A549 (cell line): Measurements from ENCODE around the gene PIGL. TPM values are rescaled to one million over a fixed set of nuclear protein-coding genes. Genes with fewer than 3 reads are reported as not detected.

Experiments
- ATAC-seq, 2 experiments: fragments of 200-7000 bp in 1 of 2; fragments of >200 bp in 1 of 2; cut with Nextera tagmentation in 1 of 2; cut with Tn5 transposase in 1 of 2; 3 replicates each; pipeline versions ENCODE4 v1.8.0 to v1.9.1; 2018 to 2020; ENCODE audit warnings: mild to moderate bottlenecking in 1 of 2, moderate library complexity in 1 of 2
- CTCF ChIA-PET: fragments of 300-600 bp; sonication (Branson Sonifier 250); formaldehyde crosslinking; extraction: SDS; loops from one replicate; lab custom pipeline; 2021; ENCODE audit warnings: antibody characterized with exemption, inconsistent platforms; lab: Yijun Ruan, JAX
- POLR2A ChIA-PET: fragments of 350-600 bp; formaldehyde crosslinking; extraction: SDS; loops from one replicate; lab custom pipeline; 2021; ENCODE audit warnings: antibody characterized with exemption, inconsistent platforms; lab: Yijun Ruan, JAX
- DNase-seq, 2 experiments: peaks; one replicate each; pipeline versions ENCODE4 v3.0.0 to v3.0.0-alpha.2; 2011 to 2016; ENCODE audit warnings: low read depth in 1 of 2, low spot score in 1 of 2
- FAIRE-seq: peaks from 2 replicates; lab custom pipeline; 2011; peaks lifted over from hg19 to GRCh38; lab: Jason Lieb, UNC
- H3K27ac ChIP-seq, 2 experiments: fragments of >200 bp; sonication (Bioruptor Twin); formaldehyde crosslinking; 3 replicates each; pipeline ENCODE4 v1.5.1; 2016 to 2017
- H3K4me1 ChIP-seq: fragments of >200 bp; sonication (Bioruptor Twin); formaldehyde crosslinking; 3 replicates; pipeline ENCODE4 v1.6.1; 2016
- H3K4me2 ChIP-seq: fragments of >200 bp; sonication (Bioruptor Twin); formaldehyde crosslinking; 3 replicates; pipeline ENCODE4 v1.6.1; 2016
- H3K4me3 ChIP-seq: fragments of >200 bp; sonication (Bioruptor Twin); formaldehyde crosslinking; 3 replicates; pipeline ENCODE4 v1.5.1; 2016
- H3K9me3 ChIP-seq: fragments of >200 bp; sonication (Bioruptor Twin); formaldehyde crosslinking; 3 replicates; pipeline ENCODE4 v1.6.1; 2016
- BHLHE40 ChIP-seq: IDR thresholded peaks from 2 replicates; pipeline ENCODE4 v1.6.1; 2012; ENCODE audit warnings: low read depth, low read length, inconsistent platforms
- CBX8 ChIP-seq: fragments of 200-600 bp; sonication (generic); IDR thresholded peaks from 2 replicates; pipeline ENCODE4 v1.6.1; 2016
- CEBPB ChIP-seq, 2 experiments: fragments of >200 bp in 1 of 2; sonication (Bioruptor Twin) in 1 of 2; formaldehyde crosslinking in 1 of 2; IDR thresholded peaks; 2 replicates each; pipeline ENCODE4 v1.6.1; 2012 to 2016
- CHD4 ChIP-seq: fragments of 200-600 bp; sonication (generic); IDR thresholded peaks from 2 replicates; pipeline ENCODE4 v1.6.1; 2016; ENCODE audit warnings: antibody characterized with exemption, mild to moderate bottlenecking, borderline replicate concordance
- E2F6 ChIP-seq: IDR thresholded peaks from 2 replicates; pipeline ENCODE4 v1.6.1; 2012; ENCODE audit warnings: low read depth, borderline replicate concordance
- EHMT2 ChIP-seq: fragments of 200-600 bp; sonication (generic); IDR thresholded peaks from 2 replicates; pipeline ENCODE4 v1.6.1; 2016; ENCODE audit warnings: antibody characterized with exemption, low read depth, mild to moderate bottlenecking, moderate library complexity
- EP300 ChIP-seq, 2 experiments: fragments of >200 bp; sonication (Bioruptor Twin); formaldehyde crosslinking; IDR thresholded peaks; 2 replicates in 1 of 2; 3 replicates in 1 of 2; pipeline ENCODE4 v1.6.1; 2016 to 2017
- ESRRA ChIP-seq: fragments of 150-350 bp; IDR thresholded peaks from 2 replicates; pipeline ENCODE4 v1.6.1; 2014; ENCODE audit warnings: mild to moderate bottlenecking, low read length, borderline replicate concordance
- FOXS1 ChIP-seq: fragments of 250-450 bp; sonication (Bioruptor Pico); IDR thresholded peaks from 2 replicates; pipeline ENCODE4 v1.5.0; 2020; ENCODE audit warnings: mild to moderate bottlenecking, moderate library complexity
- GATA3 ChIP-seq: IDR thresholded peaks from 2 replicates; pipeline ENCODE4 v1.6.1; 2012; ENCODE audit warnings: borderline replicate concordance
- HES2 ChIP-seq: fragments of >200 bp; sonication (Bioruptor Twin); formaldehyde crosslinking; IDR thresholded peaks from 2 replicates; pipeline ENCODE4 v1.6.1; 2016
- HOXA7 ChIP-seq: fragments of 250-450 bp; sonication (Bioruptor Pico); IDR thresholded peaks from 2 replicates; pipeline ENCODE4 v1.5.0; 2020; ENCODE audit warnings: mild to moderate bottlenecking, moderate library complexity
- HOXB13 ChIP-seq: fragments of 250-450 bp; sonication (Bioruptor Pico); IDR thresholded peaks from 2 replicates; pipeline ENCODE4 v1.5.0; 2020; ENCODE audit warnings: low read depth, mild to moderate bottlenecking, moderate library complexity
- KDM1A ChIP-seq: fragments of 200-600 bp; sonication (generic); IDR thresholded peaks from 2 replicates; pipeline ENCODE4 v1.6.1; 2016; ENCODE audit warnings: low read depth, mild to moderate bottlenecking
- KDM5A ChIP-seq: fragments of 200-600 bp; sonication (generic); IDR thresholded peaks from 2 replicates; pipeline ENCODE4 v1.6.1; 2016; ENCODE audit warnings: antibody characterized with exemption, mild to moderate bottlenecking
- MAFK ChIP-seq: fragments of 450-650 bp; IDR thresholded peaks from 2 replicates; pipeline ENCODE4 v1.6.1; 2014; ENCODE audit not compliant: partially characterized antibody
- MAZ ChIP-seq: fragments of 150-350 bp; IDR thresholded peaks from 2 replicates; pipeline ENCODE4 v1.6.1; 2014; ENCODE audit warnings: antibody characterized with exemption, low read depth, low read length, borderline replicate concordance
- MYC ChIP-seq: IDR thresholded peaks from 2 replicates; pipeline ENCODE4 v1.6.1; 2012; ENCODE audit warnings: mild to moderate bottlenecking, inconsistent platforms, low read length, improper control_type of control experiment, borderline replicate concordance
- NFE2L2 ChIP-seq: fragments of 150-350 bp; conservative IDR thresholded peaks from 2 replicates; pipeline ENCODE4 v1.6.1; 2014; ENCODE audit warnings: low read length
- NPAS2 ChIP-seq: fragments of 250-450 bp; sonication (Bioruptor Pico); IDR thresholded peaks from 2 replicates; pipeline ENCODE4 v1.8.0; 2022; ENCODE audit warnings: mild to moderate bottlenecking, moderate library complexity, borderline replicate concordance
- PHF8 ChIP-seq: fragments of 200-600 bp; sonication (generic); IDR thresholded peaks from 2 replicates; pipeline ENCODE4 v1.6.1; 2016; ENCODE audit warnings: low read depth, mild to moderate bottlenecking, antibody characterized with exemption, moderate library complexity, borderline replicate concordance
- POLR2A ChIP-seq: IDR thresholded peaks from 2 replicates; pipeline ENCODE4 v1.6.1; 2012; ENCODE audit warnings: mild to moderate bottlenecking, low read length
- POLR2AphosphoS2 ChIP-seq: conservative IDR thresholded peaks from 2 replicates; pipeline ENCODE4 v1.6.1; 2012; ENCODE audit warnings: low read length, improper control_type of control experiment, inconsistent platforms
- RAD21 ChIP-seq, 2 experiments: fragments of >200 bp in 1 of 2; sonication (Bioruptor Twin) in 1 of 2; formaldehyde crosslinking in 1 of 2; IDR thresholded peaks in 1 of 2; conservative IDR thresholded peaks in 1 of 2; 2 replicates in 1 of 2; 3 replicates in 1 of 2; pipeline ENCODE4 v1.6.1; 2012 to 2018; ENCODE audit warnings: inconsistent platforms in 1 of 2
- RARB ChIP-seq: fragments of 250-450 bp; sonication (Bioruptor Pico); IDR thresholded peaks from 2 replicates; pipeline ENCODE4 v1.8.0; 2021; ENCODE audit warnings: mild to moderate bottlenecking, moderate library complexity
- RFX5 ChIP-seq: fragments of 450-650 bp; IDR thresholded peaks from 2 replicates; pipeline ENCODE4 v1.7.1; 2014; ENCODE audit warnings: antibody characterized with exemption, mild to moderate bottlenecking, moderate library complexity
- TFCP2L1 ChIP-seq: fragments of 250-450 bp; sonication (Bioruptor Pico); IDR thresholded peaks from 2 replicates; pipeline ENCODE4 v1.5.0; 2021; ENCODE audit warnings: mild to moderate bottlenecking
- TP53 ChIP-seq: fragments of 250-450 bp; sonication (Bioruptor Pico); IDR thresholded peaks from 2 replicates; pipeline ENCODE4 v1.5.0; 2021; ENCODE audit warnings: mild to moderate bottlenecking, moderate library complexity
- ZC3H11A ChIP-seq: fragments of 450-650 bp; IDR thresholded peaks from 2 replicates; pipeline ENCODE4 v1.6.1; 2014; ENCODE audit warnings: antibody characterized with exemption, mild to moderate bottlenecking
- ZNF302 ChIP-seq: fragments of 250-450 bp; sonication (Bioruptor Pico); IDR thresholded peaks from 2 replicates; pipeline ENCODE4 v1.9.0; 2021; ENCODE audit warnings: inconsistent platforms, mild to moderate bottlenecking, moderate library complexity
- ZSCAN20 ChIP-seq: fragments of 250-450 bp; sonication (Bioruptor Pico); IDR thresholded peaks from 2 replicates; pipeline ENCODE4 v1.8.0; 2022; ENCODE audit warnings: mild to moderate bottlenecking, moderate library complexity
- WGBS: methylation state at CpG from one replicate; pipeline ENCODE4 v1.1.6; 2017; ENCODE audit errors: missing lambda C conversion rate; 5-methylcytosine and 5-hydroxymethylcytosine counted together
- polyA plus RNA-seq, 4 experiments: library from polyadenylated mRNA; depleted of rRNA in 3 of 4; stranded (reverse); fragments of >200 nt; fragmentation: RNase III in 1 of 4; extraction: RNeasy Plus Mini Kit Qiagen cat#74134 plus additional on column Dnase treatment in 1 of 4; gene quantifications; 2 replicates in 3 of 4; 3 replicates in 1 of 4; pipeline ENCODE4 v1.2.3, GENCODE V29; 2011 to 2017
- TF ChIP-seq, protein P1 (sequence below): fragments of 150-350 bp; IDR thresholded peaks from 2 replicates; pipeline ENCODE4 v1.6.1; 2014; ENCODE audit warnings: low read depth, mild to moderate bottlenecking, low read length
- TF ChIP-seq, protein P2 (sequence below): fragments of >200 bp; sonication (Bioruptor Twin); formaldehyde crosslinking; IDR thresholded peaks from 3 replicates; pipeline ENCODE4 v1.5.1; 2016
- TF ChIP-seq, protein P3 (sequence below): fragments of >200 bp; sonication (Bioruptor Twin); formaldehyde crosslinking; IDR thresholded peaks from 3 replicates; pipeline ENCODE4 v1.6.1; 2016
- TF ChIP-seq, protein P4 (sequence below): fragments of 250-450 bp; sonication (Bioruptor Pico); IDR thresholded peaks from 2 replicates; pipeline ENCODE4 v1.5.0; 2020; ENCODE audit warnings: low read depth, mild to moderate bottlenecking, moderate library complexity
- TF ChIP-seq, protein P5 (sequence below): fragments of 450-650 bp; IDR thresholded peaks from 2 replicates; pipeline ENCODE4 v1.6.1; 2014; ENCODE audit warnings: antibody characterized with exemption

Gene PIGL
- polyA plus RNA-seq, 2 of the 4 experiments (the other 2 are of a cell fraction) = 27.5 to 35.1 TPM

- Histone ChIP-seq H3K4me3 (peak overlapping the region; percentile 71), H3K27ac (peak overlapping the region; percentile 87 to 96), H3K9me3 (no peaks in the 10 kb centered on the region), H3K4me2 (peak overlapping the region; percentile 93), H3K4me1 (peaks cover 12% of the 10 kb centered on the region)
- WGBS = under 1% methylated on average over 36 of the region's 75 CpGs
- ChIA-PET CTCF (interaction anchor here (0.6 to 9.4 kb wide), 37 partner anchors 8 to 199 kb away, joined by 3 to 163 read pairs (median 5); partner anchors contain the start of gene PIGL), POLR2A (interaction anchor here (0.5 to 4.6 kb wide), 24 partner anchors 9 to 237 kb away, joined by 3 to 57 read pairs (median 4); partner anchors contain the start of genes LRRC75A, NCOR1, PIGL and UBB)
- FAIRE-seq = no peak
- DNase-seq = peak; percentile 33 to 63
- peak; percentile 74 to 75 for ATAC-seq
- TF ChIP-seq KDM1A = no peak
- TF ChIP-seq, protein P1, sequence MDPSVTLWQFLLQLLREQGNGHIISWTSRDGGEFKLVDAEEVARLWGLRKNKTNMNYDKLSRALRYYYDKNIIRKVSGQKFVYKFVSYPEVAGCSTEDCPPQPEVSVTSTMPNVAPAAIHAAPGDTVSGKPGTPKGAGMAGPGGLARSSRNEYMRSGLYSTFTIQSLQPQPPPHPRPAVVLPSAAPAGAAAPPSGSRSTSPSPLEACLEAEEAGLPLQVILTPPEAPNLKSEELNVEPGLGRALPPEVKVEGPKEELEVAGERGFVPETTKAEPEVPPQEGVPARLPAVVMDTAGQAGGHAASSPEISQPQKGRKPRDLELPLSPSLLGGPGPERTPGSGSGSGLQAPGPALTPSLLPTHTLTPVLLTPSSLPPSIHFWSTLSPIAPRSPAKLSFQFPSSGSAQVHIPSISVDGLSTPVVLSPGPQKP = no peak
- no peak for TF ChIP-seq CEBPB (IDR thresholded peaks at IDR 0.05)
- TF ChIP-seq HOXB13 (CRISPR knock-in tag) = no peak
- TF ChIP-seq PHF8 = peak; percentile 92
- no peak for TF ChIP-seq CHD4
- TF ChIP-seq FOXS1 (CRISPR knock-in tag) = no peak
- TF ChIP-seq TFCP2L1 (CRISPR knock-in tag) = no peak
- TF ChIP-seq TP53 (CRISPR knock-in tag) = no peak
- no peak for TF ChIP-seq HOXA7 (CRISPR knock-in tag)
- TF ChIP-seq POLR2AphosphoS2 = no peak
- no peak for TF ChIP-seq NFE2L2
- TF ChIP-seq, protein P2, sequence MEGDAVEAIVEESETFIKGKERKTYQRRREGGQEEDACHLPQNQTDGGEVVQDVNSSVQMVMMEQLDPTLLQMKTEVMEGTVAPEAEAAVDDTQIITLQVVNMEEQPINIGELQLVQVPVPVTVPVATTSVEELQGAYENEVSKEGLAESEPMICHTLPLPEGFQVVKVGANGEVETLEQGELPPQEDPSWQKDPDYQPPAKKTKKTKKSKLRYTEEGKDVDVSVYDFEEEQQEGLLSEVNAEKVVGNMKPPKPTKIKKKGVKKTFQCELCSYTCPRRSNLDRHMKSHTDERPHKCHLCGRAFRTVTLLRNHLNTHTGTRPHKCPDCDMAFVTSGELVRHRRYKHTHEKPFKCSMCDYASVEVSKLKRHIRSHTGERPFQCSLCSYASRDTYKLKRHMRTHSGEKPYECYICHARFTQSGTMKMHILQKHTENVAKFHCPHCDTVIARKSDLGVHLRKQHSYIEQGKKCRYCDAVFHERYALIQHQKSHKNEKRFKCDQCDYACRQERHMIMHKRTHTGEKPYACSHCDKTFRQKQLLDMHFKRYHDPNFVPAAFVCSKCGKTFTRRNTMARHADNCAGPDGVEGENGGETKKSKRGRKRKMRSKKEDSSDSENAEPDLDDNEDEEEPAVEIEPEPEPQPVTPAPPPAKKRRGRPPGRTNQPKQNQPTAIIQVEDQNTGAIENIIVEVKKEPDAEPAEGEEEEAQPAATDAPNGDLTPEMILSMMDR = no peak
- TF ChIP-seq NPAS2 (CRISPR knock-in tag) = no peak
- TF ChIP-seq ZSCAN20 (CRISPR knock-in tag) = no peak
- TF ChIP-seq MAFK = no peak
- TF ChIP-seq, protein P3, sequence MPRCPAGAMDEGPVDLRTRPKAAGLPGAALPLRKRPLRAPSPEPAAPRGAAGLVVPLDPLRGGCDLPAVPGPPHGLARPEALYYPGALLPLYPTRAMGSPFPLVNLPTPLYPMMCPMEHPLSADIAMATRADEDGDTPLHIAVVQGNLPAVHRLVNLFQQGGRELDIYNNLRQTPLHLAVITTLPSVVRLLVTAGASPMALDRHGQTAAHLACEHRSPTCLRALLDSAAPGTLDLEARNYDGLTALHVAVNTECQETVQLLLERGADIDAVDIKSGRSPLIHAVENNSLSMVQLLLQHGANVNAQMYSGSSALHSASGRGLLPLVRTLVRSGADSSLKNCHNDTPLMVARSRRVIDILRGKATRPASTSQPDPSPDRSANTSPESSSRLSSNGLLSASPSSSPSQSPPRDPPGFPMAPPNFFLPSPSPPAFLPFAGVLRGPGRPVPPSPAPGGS = no peak
- TF ChIP-seq HES2 = no peak
- TF ChIP-seq RAD21 (conservative IDR thresholded peaks at IDR 0.05 in 1 of 2, IDR thresholded peaks at IDR 0.05 in 1 of 2) = no peak
- TF ChIP-seq KDM5A = no peak
- TF ChIP-seq EP300 (IDR thresholded peaks at IDR 0.05) = no peak
- TF ChIP-seq POLR2A = no peak
- TF ChIP-seq E2F6 = peak; percentile 67; the same call in 1 of the 2 replicates
- TF ChIP-seq RFX5 = no peak
- TF ChIP-seq MYC = no peak; the same call in 1 of the 2 replicates
- TF ChIP-seq ZNF302 (CRISPR knock-in tag) = no peak
- TF ChIP-seq, protein P4, sequence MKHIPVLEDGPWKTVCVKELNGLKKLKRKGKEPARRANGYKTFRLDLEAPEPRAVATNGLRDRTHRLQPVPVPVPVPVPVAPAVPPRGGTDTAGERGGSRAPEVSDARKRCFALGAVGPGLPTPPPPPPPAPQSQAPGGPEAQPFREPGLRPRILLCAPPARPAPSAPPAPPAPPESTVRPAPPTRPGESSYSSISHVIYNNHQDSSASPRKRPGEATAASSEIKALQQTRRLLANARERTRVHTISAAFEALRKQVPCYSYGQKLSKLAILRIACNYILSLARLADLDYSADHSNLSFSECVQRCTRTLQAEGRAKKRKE (CRISPR knock-in tag) = no peak
- TF ChIP-seq RARB = no peak
- TF ChIP-seq MAZ = no peak
- TF ChIP-seq BHLHE40 = no peak
- TF ChIP-seq, protein P5, sequence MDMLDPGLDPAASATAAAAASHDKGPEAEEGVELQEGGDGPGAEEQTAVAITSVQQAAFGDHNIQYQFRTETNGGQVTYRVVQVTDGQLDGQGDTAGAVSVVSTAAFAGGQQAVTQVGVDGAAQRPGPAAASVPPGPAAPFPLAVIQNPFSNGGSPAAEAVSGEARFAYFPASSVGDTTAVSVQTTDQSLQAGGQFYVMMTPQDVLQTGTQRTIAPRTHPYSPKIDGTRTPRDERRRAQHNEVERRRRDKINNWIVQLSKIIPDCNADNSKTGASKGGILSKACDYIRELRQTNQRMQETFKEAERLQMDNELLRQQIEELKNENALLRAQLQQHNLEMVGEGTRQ = no peak
- no peak for TF ChIP-seq GATA3
- TF ChIP-seq ZC3H11A = no peak
- no peak for TF ChIP-seq CBX8
- TF ChIP-seq EHMT2 = no peak
- TF ChIP-seq ESRRA = no peak
Observed at GRCh38 chr17:16352667-16353316, 135.8 kb downstream of the PIGL start.
